HuH-7.5 (cell line): ENCODE data around the gene GCDH.

Source experiments
- DNase-seq: peaks from one replicate; pipeline ENCODE4 v3.0.0; 2011; ENCODE audit warnings: low spot score

The GCDH gene

DNA sequence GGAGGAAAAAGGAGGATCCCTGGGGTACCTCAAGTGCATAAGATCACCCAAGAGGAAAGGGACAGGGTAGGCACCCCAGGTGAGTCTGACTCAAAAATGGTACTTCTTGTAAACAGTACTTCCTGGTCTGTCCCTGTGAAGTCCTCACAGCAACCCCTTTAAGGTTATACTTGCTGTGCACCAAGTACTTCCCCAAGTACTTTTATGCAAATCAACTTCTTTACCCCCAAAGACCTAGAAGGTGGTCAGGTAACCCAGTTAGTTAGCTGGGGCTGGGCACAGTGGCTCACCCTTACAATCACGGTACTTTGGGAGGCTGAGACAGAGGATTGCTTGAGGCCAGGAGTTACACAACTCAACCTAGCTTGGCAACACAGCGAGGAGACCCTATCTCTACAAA, 49.9 kb downstream of the GCDH start:
- DNase-seq: no peak

DNA sequence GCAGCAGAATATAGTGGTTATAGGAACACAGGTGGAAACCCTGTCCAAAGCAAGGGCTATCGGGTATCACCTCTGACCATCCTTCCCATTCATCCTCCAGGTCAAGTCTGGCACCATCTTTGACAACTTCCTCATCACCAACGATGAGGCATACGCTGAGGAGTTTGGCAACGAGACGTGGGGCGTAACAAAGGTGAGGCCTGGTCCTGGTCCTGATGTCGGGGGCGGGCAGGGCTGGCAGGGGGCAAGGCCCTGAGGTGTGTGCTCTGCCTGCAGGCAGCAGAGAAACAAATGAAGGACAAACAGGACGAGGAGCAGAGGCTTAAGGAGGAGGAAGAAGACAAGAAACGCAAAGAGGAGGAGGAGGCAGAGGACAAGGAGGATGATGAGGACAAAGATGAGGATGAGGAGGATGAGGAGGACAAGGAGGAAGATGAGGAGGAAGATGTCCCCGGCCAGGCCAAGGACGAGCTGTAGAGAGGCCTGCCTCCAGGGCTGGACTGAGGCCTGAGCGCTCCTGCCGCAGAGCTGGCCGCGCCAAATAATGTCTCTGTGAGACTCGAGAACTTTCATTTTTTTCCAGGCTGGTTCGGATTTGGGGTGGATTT, 52.6 kb downstream of the GCDH start:
- DNase-seq: no peak

DNA sequence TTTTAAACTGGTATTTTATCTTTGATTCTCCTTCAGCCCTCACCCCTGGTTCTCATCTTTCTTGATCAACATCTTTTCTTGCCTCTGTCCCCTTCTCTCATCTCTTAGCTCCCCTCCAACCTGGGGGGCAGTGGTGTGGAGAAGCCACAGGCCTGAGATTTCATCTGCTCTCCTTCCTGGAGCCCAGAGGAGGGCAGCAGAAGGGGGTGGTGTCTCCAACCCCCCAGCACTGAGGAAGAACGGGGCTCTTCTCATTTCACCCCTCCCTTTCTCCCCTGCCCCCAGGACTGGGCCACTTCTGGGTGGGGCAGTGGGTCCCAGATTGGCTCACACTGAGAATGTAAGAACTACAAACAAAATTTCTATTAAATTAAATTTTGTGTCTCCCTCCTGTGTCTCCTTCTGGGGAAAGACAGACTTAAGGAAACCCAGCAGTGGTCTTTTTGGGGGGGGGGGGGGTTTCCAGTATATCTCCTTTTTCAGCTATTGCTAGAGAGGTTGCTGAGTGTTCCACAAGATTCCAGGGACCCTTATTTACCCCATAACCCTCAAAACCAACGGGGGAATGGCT, 53.2 kb downstream of the GCDH start:
- no peak for DNase-seq

DNA sequence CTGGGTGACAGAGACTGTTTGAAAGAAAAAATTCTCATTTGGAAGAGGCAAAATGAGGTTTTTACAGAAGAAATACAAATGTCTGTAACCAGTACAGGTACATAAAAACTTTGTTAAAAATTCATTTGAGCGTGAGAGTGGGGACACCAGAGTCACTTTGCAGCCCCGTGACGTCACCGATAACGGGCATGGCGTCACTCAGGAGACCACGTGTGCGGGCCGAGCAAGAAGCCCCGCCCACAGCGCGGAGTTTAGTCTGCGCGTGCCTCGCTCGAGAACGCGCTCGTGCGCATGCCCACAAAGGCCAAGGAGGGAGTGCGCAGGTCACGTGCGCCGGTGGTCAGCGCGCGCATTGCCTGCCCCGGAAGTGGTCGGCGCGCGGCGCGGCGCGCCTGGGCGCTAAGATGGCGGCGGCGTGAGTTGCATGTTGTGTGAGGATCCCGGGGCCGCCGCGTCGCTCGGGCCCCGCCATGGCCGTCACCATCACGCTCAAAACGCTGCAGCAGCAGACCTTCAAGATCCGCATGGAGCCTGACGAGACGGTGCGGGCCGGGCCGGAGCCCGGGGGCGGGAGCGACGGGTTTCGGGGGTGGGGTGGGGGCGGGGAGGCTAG, 54.6 kb downstream of the GCDH start, which contains the start of gene RAD23A:
RAD23A (plus strand) TSS at position 384 of the 613 bp plus-strand sequence; CDS start at position 471, 87 bp downstream.
- DNase-seq: peak; percentile 95

DNA sequence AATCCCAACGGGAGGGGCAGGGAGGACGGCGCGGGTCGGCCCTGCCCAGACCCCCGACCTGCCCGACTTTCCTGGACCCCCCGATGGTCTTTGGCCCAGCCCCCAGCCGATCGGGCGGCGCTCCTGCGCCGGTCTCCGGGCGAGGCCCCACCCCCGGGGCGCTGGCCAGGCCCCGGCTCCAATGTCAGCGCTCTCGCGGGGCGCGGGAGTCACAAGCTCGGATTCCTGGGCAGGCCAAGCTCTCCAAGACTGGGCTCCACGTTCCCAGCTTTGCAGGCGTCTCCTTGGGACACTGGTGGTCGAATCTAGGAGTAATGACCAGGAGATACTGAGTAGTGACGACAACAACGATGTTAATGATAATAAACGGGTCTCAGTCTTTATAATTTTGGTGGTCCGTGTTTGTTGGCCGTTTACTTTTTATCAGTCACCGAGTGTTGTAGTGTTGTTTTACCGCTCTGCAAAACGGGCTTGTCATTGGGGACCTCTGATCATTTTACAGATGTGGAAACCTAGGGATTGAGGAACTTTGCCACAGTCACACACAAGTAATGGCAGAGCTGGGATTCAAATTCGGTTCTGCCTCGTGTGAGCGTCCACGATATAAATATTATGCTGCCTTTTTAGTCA, 55.2 kb downstream of the GCDH start:
- peak; percentile 84 for DNase-seq

DNA sequence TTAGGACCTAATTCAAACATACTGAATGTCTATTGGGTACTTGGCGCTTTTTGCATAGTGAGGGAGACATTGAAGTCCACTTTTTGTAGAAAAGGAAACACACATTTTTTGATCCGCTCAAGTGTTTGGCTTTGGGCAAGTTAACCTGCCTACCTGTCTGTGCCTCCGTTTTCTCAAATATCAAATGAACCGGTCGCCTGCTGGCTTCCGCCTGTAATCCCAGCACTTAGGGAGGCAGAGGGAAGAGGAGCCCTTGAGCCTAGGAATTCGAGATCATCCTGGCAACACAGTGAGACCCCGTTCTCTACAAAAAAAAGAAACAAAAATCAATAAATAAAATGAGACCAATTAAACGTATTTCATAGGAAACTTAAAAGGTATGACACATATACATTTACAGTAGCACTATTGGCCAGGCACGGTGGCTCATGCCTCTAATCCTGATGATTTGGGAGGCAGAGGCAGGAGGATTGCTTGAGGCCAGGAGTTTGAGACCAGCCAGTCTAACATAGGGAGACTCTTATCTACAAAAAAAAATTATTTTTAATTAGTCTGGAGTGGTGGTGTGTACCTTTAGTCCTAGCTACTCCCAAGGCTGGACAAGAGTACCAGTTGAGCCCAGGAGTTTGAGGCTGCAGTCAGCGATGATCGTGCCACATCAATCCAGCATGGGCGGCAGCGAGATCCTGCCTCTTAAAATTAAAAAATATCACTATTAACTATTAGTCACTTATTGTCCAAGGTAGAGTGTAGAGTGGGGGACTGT, 56.0 kb downstream of the GCDH start:
- DNase-seq: no peak

DNA sequence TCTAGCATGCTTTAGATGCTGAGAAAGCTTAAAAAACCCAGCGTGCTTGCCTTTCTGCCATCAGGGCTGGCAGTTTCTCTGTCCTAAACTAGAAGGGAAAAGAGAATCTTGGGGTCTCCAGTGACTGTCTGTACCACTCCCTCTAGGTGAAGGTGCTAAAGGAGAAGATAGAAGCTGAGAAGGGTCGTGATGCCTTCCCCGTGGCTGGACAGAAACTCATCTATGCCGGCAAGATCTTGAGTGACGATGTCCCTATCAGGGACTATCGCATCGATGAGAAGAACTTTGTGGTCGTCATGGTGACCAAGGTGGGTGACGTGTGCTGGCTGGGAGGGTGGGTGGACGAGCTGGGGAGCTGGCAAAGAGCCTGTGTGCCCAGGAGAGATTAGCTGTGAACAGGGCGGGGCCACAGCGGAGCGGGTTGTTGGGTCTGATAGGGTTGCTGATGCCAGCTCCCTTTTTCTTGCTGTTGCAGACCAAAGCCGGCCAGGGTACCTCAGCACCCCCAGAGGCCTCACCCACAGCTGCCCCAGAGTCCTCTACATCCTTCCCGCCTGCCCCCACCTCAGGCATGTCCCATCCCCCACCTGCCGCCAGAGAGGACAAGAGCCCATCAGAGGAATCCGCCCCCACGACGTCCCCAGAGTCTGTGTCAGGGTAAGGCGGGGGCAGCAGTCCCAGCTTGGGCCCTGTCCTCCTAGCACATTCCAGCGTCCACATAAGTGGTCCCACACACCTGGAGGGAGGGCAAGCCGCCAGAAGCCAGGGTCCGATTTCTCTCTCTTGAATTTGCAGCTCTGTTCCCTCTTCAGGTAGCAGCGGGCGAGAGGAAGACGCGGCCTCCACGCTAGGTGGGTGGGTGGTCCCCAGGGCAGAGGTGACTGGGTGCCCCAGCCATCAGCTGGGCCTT, 57.0 kb downstream of the GCDH start:
- no peak for DNase-seq

DNA sequence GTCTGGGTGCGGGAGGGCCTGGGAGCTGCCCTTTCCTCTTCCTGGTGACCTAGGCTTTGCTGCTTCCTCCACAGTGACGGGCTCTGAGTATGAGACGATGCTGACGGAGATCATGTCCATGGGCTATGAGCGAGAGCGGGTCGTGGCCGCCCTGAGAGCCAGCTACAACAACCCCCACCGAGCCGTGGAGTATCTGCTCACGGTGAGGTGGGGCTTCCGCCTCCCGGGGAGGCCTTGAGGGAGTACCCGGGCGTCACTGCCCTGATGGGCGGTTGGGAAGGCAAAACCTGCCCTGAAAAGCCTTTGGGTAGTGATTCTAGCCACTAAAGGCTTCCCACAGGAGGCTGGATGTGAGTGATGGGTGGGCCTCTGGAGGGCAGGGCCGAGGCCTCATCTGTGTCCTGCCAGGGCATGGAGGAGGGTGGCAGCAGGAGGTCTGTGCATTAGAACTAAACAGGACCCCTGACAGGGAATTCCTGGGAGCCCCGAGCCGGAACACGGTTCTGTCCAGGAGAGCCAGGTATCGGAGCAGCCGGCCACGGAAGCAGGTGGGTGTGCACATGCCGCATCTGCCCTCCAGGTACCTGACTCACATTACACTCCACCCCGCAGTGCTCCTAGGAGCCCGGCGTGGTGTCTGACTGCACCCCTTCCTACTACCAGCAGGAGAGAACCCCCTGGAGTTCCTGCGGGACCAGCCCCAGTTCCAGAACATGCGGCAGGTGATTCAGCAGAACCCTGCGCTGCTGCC, 57.8 kb downstream of the GCDH start:
- no peak for DNase-seq
